K562 (cell line): ENCODE measurements around the gene CEP57. TPM values are rescaled to one million over a fixed set of nuclear protein-coding genes. Genes with fewer than 3 reads are reported as not detected.
A peak's percentile ranks its signal among the peaks of the same experiment; 100 is the strongest.

Experiments used
- CGGBP1 ChIP-seq: fragments of 250-450 bp; sonication (Bioruptor Pico); IDR thresholded peaks from 2 replicates; pipeline ENCODE4 v1.9.0; 2021; ENCODE audit warnings: mild to moderate bottlenecking
- CHAMP1 ChIP-seq: fragments of 450-650 bp; IDR thresholded peaks from 2 replicates; pipeline ENCODE4 v1.6.1; 2016; ENCODE audit warnings: mild to moderate bottlenecking
- ESRRB ChIP-seq: fragments of 250-450 bp; sonication (Bioruptor Pico); IDR thresholded peaks from 2 replicates; pipeline ENCODE4 v1.5.0; 2020; ENCODE audit warnings: mild to moderate bottlenecking, moderate library complexity, borderline replicate concordance
- GTF2E2 ChIP-seq: fragments of 200-800 bp; sonication (Bioruptor generic); IDR thresholded peaks from 2 replicates; pipeline ENCODE4 v1.6.1; 2016; ENCODE audit warnings: missing genetic modification characterization, missing compliant biosample characterization
- GTF3C2 ChIP-seq: IDR thresholded peaks from 3 replicates; pipeline ENCODE4 v1.6.1; 2011; ENCODE audit warnings: borderline replicate concordance, mild to moderate bottlenecking, moderate library complexity; ENCODE audit not compliant: insufficient read length; ENCODE audit errors: extremely low read depth
- NR4A1 ChIP-seq, 2 experiments: fragments of 250-450 bp in 1 of 2; fragments of 450-650 bp in 1 of 2; sonication (Bioruptor Pico) in 1 of 2; IDR thresholded peaks; 2 replicates each; pipeline versions ENCODE4 v1.4.0 to v1.6.1; 2016 to 2020; ENCODE audit warnings: mild to moderate bottlenecking in 2 of 2, missing compliant biosample characterization in 1 of 2, missing genetic modification characterization in 1 of 2, moderate library complexity in 1 of 2
- RCOR1 ChIP-seq, 2 experiments: IDR thresholded peaks; 2 replicates each; pipeline ENCODE4 v1.6.1; 2012; ENCODE audit warnings: low read depth in 2 of 2, low read length in 2 of 2, borderline replicate concordance in 1 of 2, improper control_type of control experiment in 1 of 2
- SMAD2 ChIP-seq: fragments of 150-350 bp; IDR thresholded peaks from 2 replicates; pipeline ENCODE4 v1.6.1; 2014; ENCODE audit warnings: low read depth, mild to moderate bottlenecking, low read length
- ZBTB40 ChIP-seq, 2 experiments: fragments of 450-650 bp in 1 of 2; sonication (generic) in 1 of 2; formaldehyde crosslinking in 1 of 2; IDR thresholded peaks; 2 replicates each; pipeline versions ENCODE4 v1.7.1 to v1.9.0; 2016 to 2022; ENCODE audit warnings: inconsistent platforms in 1 of 2, mild to moderate bottlenecking in 1 of 2, missing genetic modification reagents in 1 of 2
- polyA plus RNA-seq, 8 experiments: library from polyadenylated mRNA; depleted of rRNA in 4 of 8; stranded (reverse) in 5 of 8; unstranded in 3 of 8; fragments of >200 nt; fragmentation: Nextera tagmentation in 2 of 8; fragmentation: Illumina TruSeq in 1 of 8; extraction: Ambion mirVana in 2 of 8; extraction: Trizol in 1 of 8; gene quantifications; 2 replicates each; pipeline versions ENCODE4 v1.2.1 to v1.2.3, GENCODE V29; 2011 to 2014; ENCODE audit warnings: inconsistent platforms in 1 of 8, missing spikeins in 1 of 8
- total RNA-seq, 7 experiments: library from RNA; depleted of rRNA in 6 of 7; stranded (reverse); fragments of >200 nt in 6 of 7; fragmentation: Illumina TruSeq in 2 of 7; extraction: Trizol in 2 of 7; gene quantifications; 2 replicates each; pipeline versions ENCODE4 v1.2.1 to v1.2.3, GENCODE V29; 2011 to 2021; ENCODE audit warnings: low replicate concordance in 1 of 7

The CEP57 gene
- total and polyA plus RNA-seq, 9 of the 15 experiments (the other 6 are each of a cell fraction or from before 2014, with no cell fraction given) = 25.1 to 88.1 (median 65.2) TPM

GRCh38 chr11:95790123-95790932 lies at the start of gene CEP57 (continued):
- TF ChIP-seq ZBTB40 (IDR thresholded peaks at IDR 0.05) (no peak), ZBTB40 (CRISPR knock-in tag; IDR thresholded peaks at IDR 0.05) (no peak), GTF3C2 (no peak), CGGBP1 (CRISPR knock-in tag) (no peak), CHAMP1 (no peak; the same call in 1 of the 2 replicates), GTF2E2 (tag) (peak; percentile 38; the same call in 1 of the 2 replicates), SMAD2 (no peak), ESRRB (CRISPR knock-in tag) (no peak), NR4A1 (CRISPR knock-in tag; IDR thresholded peaks at IDR 0.05) (no peak), NR4A1 (tag; IDR thresholded peaks at IDR 0.05) (no peak), RCOR1 (IDR thresholded peaks at IDR 0.05; ENCODE audit: borderline replicate concordance in 1 of 2, low read depth in 2 of 2, low read length in 2 of 2) (no peak; a peak in 1 of 4 replicates)
